PC-9 (cell line): ENCODE measurements around the gene UBLCP1. TPM values are rescaled to one million over a fixed set of nuclear protein-coding genes. Genes with fewer than 3 reads are reported as not detected.
A peak's percentile ranks its signal among the peaks of the same experiment; 100 is the strongest.
"Not testable (repeated sequence)": the region's sequence is repeated elsewhere in the genome, so short reads cannot be mapped to it uniquely, and the experiment has no call there.

ENCODE experiments used
- BruUV-seq: library from RNA; stranded (reverse); fragments of 400-500 nt; replicated peaks from 2 replicates; lab custom pipeline; 2021; lab: Mats Ljungman, UMichigan
- CTCF ChIA-PET: fragments of 300-600 bp; sonication (Branson Sonifier 250); formaldehyde crosslinking; loops from one replicate; lab custom pipeline; 2022; ENCODE audit warnings: antibody characterized with exemption; lab: Charles Lee
- POLR2A ChIA-PET: fragments of 300-600 bp; sonication (Branson Sonifier 250); formaldehyde crosslinking; loops from one replicate; lab custom pipeline; 2022; ENCODE audit warnings: antibody characterized with exemption; ENCODE audit not compliant: unreplicated experiment; lab: Charles Lee
- DNase-seq, 2 experiments: peaks; one replicate each; pipeline versions ENCODE4 v3.0.0 to v3.0.0-alpha.2; 2015 to 2022; ENCODE audit warnings: mixed read lengths in 1 of 2
- H2AFZ ChIP-seq: fragments of 200-600 bp; sonication (generic); 2 replicates; pipeline ENCODE4 v1.8.1; 2017; ENCODE audit warnings: antibody characterized with exemption
- H3F3A ChIP-seq: fragments of 200-600 bp; sonication (generic); 2 replicates; pipeline ENCODE4 v1.8.1; 2017; ENCODE audit warnings: antibody characterized with exemption, mild to moderate bottlenecking, low read depth; ENCODE audit not compliant: insufficient read depth
- H3K27ac ChIP-seq: fragments of 200-600 bp; sonication (generic); 2 replicates; pipeline ENCODE4 v1.6.1; 2016; ENCODE audit warnings: mixed run types
- H3K27me3 ChIP-seq: fragments of 200-600 bp; sonication (generic); 2 replicates; pipeline ENCODE4 v1.6.1; 2016; ENCODE audit warnings: low read depth, mixed run types; ENCODE audit not compliant: insufficient read depth
- H3K36me3 ChIP-seq: fragments of 200-600 bp; sonication (generic); 2 replicates; pipeline ENCODE4 v1.6.1; 2016; ENCODE audit warnings: low read depth, mixed run types
- H3K4me1 ChIP-seq: fragments of 200-600 bp; sonication (generic); replicated peaks from 2 replicates; pipeline ENCODE4 v1.6.1; 2016; ENCODE audit warnings: mixed run types; ENCODE audit not compliant: insufficient read depth
- H3K4me2 ChIP-seq: fragments of 200-600 bp; sonication (generic); 2 replicates; pipeline ENCODE4 v1.6.1; 2017; ENCODE audit warnings: mixed run types
- H3K4me3 ChIP-seq: fragments of 200-600 bp; sonication (generic); 2 replicates; pipeline ENCODE4 v1.6.1; 2016; ENCODE audit warnings: mixed run types
- H3K79me2 ChIP-seq: fragments of 200-600 bp; sonication (generic); 2 replicates; pipeline ENCODE4 v1.6.1; 2017; ENCODE audit warnings: low read depth, mixed run types
- H3K9me2 ChIP-seq: fragments of 200-600 bp; sonication (generic); 2 replicates; pipeline ENCODE4 v1.8.1; 2017; ENCODE audit warnings: mild to moderate bottlenecking; ENCODE audit not compliant: insufficient read depth
- H3K9me3 ChIP-seq: fragments of 200-600 bp; sonication (generic); 2 replicates; pipeline ENCODE4 v1.8.1; 2016; ENCODE audit warnings: low read depth; ENCODE audit not compliant: insufficient read depth
- H4K20me1 ChIP-seq: fragments of 200-600 bp; sonication (generic); 2 replicates; pipeline ENCODE4 v1.8.1; 2017; ENCODE audit not compliant: insufficient read depth
- EZH2 ChIP-seq: fragments of 200-600 bp; sonication (generic); IDR thresholded peaks from 2 replicates; pipeline ENCODE4 v1.8.0; 2017; ENCODE audit warnings: antibody characterized with exemption, low read depth
- intact Hi-C: fragments of 100-400 bp; cut with micrococcal nuclease; formaldehyde crosslinking; loops from one replicate; pipeline ENCODE4 v1.10.0; 2022; ENCODE audit not compliant: unreplicated experiment
- total RNA-seq: library from RNA; stranded (reverse); gene quantifications from 2 replicates; pipeline ENCODE4 v1.2.3, GENCODE V29; 2021
- TF ChIP-seq, protein P1 (sequence below): fragments of 200-600 bp; sonication (generic); conservative IDR thresholded peaks from 2 replicates; pipeline ENCODE4 v1.6.1; 2017; ENCODE audit warnings: mixed run types, antibody characterized with exemption, mild to moderate bottlenecking, moderate library complexity

Gene UBLCP1
- total RNA-seq, 1 experiment from 2014 or later = 27.8 TPM

DNA sequence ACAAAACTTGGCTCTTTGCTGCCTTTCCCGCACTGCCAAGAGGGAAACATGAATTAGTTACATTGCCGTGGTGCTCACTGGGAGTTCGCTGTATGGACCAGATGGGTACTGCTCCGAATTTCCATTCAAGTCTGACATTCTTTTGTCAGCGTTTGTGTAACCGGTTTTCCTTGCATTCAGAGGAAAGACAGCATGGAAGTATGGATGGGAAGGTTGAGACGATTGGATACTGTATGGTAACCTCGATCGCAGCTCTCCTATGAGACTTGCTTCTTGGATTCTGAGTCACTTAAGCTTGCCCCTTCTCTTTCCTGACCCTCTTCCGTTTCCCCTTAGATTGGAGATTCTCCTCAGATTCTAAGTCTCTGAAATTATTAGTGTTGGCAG lies 625 bp upstream of the UBLCP1 start:
- peaks cover 27% of the 10 kb centered on the region for H3K79me2 ChIP-seq
- BruUV-seq = no TSS peak
- CTCF ChIA-PET = no interaction called here
- no peaks in the 10 kb centered on the region for H3K36me3 ChIP-seq
- peak in 1 of 2 experiments; percentile 54 for DNase-seq
- intact Hi-C loops = loop anchor here (2.0 kb wide), 1 partner anchor 84 kb away; no protein-coding TSS in a partner anchor
- H3K4me1 ChIP-seq = peaks cover 19% of the 10 kb centered on the region
- H4K20me1 ChIP-seq = no peaks in the 10 kb centered on the region
- peak overlapping the region; percentile 91 for H2AFZ ChIP-seq
- peak overlapping the region; percentile 95 for H3K4me2 ChIP-seq
- H3K27ac ChIP-seq = peak overlapping the region; percentile 80
- POLR2A ChIA-PET = interaction anchor here (0.6 kb wide), 1 partner anchor 11 kb away, joined by 3 read pairs; no protein-coding TSS in a partner anchor
- no peaks in the 10 kb centered on the region for H3K9me2 ChIP-seq
- no peak for TF ChIP-seq EZH2
- TF ChIP-seq, protein P1, sequence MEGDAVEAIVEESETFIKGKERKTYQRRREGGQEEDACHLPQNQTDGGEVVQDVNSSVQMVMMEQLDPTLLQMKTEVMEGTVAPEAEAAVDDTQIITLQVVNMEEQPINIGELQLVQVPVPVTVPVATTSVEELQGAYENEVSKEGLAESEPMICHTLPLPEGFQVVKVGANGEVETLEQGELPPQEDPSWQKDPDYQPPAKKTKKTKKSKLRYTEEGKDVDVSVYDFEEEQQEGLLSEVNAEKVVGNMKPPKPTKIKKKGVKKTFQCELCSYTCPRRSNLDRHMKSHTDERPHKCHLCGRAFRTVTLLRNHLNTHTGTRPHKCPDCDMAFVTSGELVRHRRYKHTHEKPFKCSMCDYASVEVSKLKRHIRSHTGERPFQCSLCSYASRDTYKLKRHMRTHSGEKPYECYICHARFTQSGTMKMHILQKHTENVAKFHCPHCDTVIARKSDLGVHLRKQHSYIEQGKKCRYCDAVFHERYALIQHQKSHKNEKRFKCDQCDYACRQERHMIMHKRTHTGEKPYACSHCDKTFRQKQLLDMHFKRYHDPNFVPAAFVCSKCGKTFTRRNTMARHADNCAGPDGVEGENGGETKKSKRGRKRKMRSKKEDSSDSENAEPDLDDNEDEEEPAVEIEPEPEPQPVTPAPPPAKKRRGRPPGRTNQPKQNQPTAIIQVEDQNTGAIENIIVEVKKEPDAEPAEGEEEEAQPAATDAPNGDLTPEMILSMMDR = no peak
- 0 out of 2 replicates have a peak, but pooled peaks cover 6% of the 10 kb centered on the region for H3F3A ChIP-seq
- no peaks in the 10 kb centered on the region for H3K9me3 ChIP-seq
- H3K27me3 ChIP-seq = no peaks in the 10 kb centered on the region
- peak overlapping the region; percentile 91 for H3K4me3 ChIP-seq

- Histone ChIP-seq H3K9me3 (no peaks in the 10 kb centered on the region), H2AFZ (peak overlapping the region; percentile 91), H3K27ac (peak overlapping the region; percentile 80; the same call in 1 of the 2 replicates), H3K79me2 (peaks cover 27% of the 10 kb centered on the region), H3K4me2 (peak overlapping the region; percentile 95), H3K4me1 (peaks cover 19% of the 10 kb centered on the region), H3K9me2 (no peaks in the 10 kb centered on the region), H3K36me3 (no peaks in the 10 kb centered on the region), H3K4me3 (peak overlapping the region; percentile 91), H4K20me1 (no peaks in the 10 kb centered on the region), H3F3A (0 out of 2 replicates have a peak, but pooled peaks cover 6% of the 10 kb centered on the region), H3K27me3 (no peaks in the 10 kb centered on the region)
- intact Hi-C loops = loop anchor here (1.0 to 2.0 kb wide), 3 partner anchors 54 to 106 kb away; partner anchors contain the start of gene RNF145
- TSS peak; percentile 44 for BruUV-seq
- POLR2A ChIA-PET = no interaction called here
- no peak for DNase-seq
- CTCF ChIA-PET = no interaction called here
- no peak for TF ChIP-seq EZH2
- TF ChIP-seq, protein P1 = no peak
These were observed 447 bp downstream of the UBLCP1 start for GRCh38 chr5:159263569-159263905.

DNA sequence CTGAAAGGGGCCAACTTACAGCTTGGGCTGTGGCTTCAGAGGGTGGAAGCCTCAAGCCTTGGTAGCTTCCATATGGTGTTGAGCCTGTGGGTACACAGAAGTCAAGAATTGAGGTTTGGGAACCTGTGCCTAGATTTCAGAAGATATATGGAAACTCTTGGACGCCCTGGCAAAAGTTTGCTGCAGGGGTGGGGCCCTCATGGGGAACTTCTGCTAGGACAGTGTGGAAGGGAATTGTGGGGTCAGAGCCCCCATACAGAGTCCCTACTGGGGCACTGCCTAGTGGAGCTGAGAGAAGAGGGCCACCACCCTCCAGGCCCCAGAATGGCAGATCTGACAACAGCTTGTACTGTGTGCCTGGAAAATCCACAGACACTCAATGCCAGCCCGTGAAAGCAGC lies 3.7 kb downstream of the UBLCP1 start:
- POLR2A ChIA-PET = interaction anchor here (0.6 kb wide), 1 partner anchor 77 kb away, joined by 4 read pairs; no protein-coding TSS in a partner anchor
- H3K9me2 ChIP-seq, H3K9me3 ChIP-seq, intact Hi-C loops, H3K4me3 ChIP-seq, H3K27ac ChIP-seq, H2AFZ ChIP-seq, BruUV-seq, DNase-seq, CTCF ChIA-PET, H4K20me1 ChIP-seq, H3K27me3 ChIP-seq, H3K4me2 ChIP-seq, H3F3A ChIP-seq: not testable (repeated sequence)
- Histone ChIP-seq H3K4me1 (peaks cover 19% of the 10 kb centered on the region), H3K36me3 (peaks cover 22% of the 10 kb centered on the region), H3K79me2 (peaks cover 27% of the 10 kb centered on the region)

- CTCF ChIA-PET = no interaction called here
- TF ChIP-seq EZH2 = no peak
- TF ChIP-seq, protein P1 = no peak
- no TSS peak for BruUV-seq
These were observed 6.6 kb downstream of the UBLCP1 start for GRCh38 chr5:159269723-159270122.

More at GRCh38 chr5:159269723-159270122, 6.6 kb downstream of the UBLCP1 start:
- H3K9me3 ChIP-seq = no peaks in the 10 kb centered on the region
- H3K79me2 ChIP-seq = peaks cover 11% of the 10 kb centered on the region
- no peak overlapping the region for H2AFZ ChIP-seq
- H3K9me2 ChIP-seq = no peaks in the 10 kb centered on the region
- intact Hi-C loops = no loop called here
- no peak overlapping the region for H3K27ac ChIP-seq
- no peaks in the 10 kb centered on the region for H3K27me3 ChIP-seq
- H4K20me1 ChIP-seq = no peaks in the 10 kb centered on the region
- H3K4me3 ChIP-seq = no peak overlapping the region
- H3F3A ChIP-seq = no peaks in the 10 kb centered on the region
- peaks cover under 1% of the 10 kb centered on the region; the same call in 1 of the 2 replicates for H3K4me1 ChIP-seq
- no peak overlapping the region for H3K4me2 ChIP-seq
- H3K36me3 ChIP-seq = peaks cover 22% of the 10 kb centered on the region
- DNase-seq = no peak
- POLR2A ChIA-PET = interaction anchor here (0.8 kb wide), 1 partner anchor 25 kb away, joined by 4 read pairs; no protein-coding TSS in a partner anchor
